CD4-positive, alpha-beta T cell treated with Interleukin-10 for 1 hour (primary cell): ENCODE results near the gene TTC29.
"Not testable (repeated sequence)": the region's sequence is repeated elsewhere in the genome, so short reads cannot be mapped to it uniquely, and the experiment has no call there.

Source experiments
- DNase-seq: peaks from one replicate; pipeline ENCODE4 v3.0.0-alpha.2; 2020

TTC29 gene

DNA sequence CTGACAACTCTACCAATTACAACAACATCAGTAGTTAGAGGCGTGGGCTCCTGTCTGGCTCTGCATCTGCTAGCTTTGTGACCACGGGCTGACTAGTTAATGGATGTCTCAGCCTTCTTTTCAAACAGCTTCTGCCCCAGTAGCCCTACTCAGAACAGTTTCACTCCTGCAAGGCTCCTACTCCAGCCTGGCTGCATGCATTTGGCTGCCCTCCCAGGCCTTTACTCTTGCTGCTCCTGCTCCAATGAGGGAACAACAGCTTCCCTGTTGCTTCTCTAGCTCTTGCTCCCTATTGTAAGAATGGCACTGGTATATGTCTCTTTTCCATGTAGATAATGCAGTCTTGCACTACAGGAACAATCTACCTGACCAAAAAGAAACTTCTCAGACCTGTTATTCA lies 93.3 kb downstream of the TTC29 start:
- no peak for DNase-seq

DNA sequence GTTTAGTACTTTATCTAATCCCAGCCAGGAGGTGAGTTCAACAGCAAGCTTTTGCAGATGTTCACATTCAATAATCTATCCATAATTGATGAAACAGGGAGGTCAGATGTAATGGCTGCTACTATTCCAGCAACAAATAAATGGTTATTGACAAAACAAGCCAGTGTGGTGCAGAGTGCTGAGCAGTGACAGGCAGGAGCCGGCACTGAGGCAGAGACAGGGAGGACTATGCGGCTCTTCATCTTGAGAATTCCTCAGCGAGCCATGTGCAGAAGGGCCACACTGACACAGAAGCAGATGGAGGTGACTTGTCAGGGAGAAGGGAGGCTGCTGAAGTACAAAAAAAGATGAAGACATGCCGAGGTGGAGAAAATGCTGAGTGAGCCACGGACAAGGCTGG lies 98.3 kb downstream of the TTC29 start:
- DNase-seq = no peak

DNA sequence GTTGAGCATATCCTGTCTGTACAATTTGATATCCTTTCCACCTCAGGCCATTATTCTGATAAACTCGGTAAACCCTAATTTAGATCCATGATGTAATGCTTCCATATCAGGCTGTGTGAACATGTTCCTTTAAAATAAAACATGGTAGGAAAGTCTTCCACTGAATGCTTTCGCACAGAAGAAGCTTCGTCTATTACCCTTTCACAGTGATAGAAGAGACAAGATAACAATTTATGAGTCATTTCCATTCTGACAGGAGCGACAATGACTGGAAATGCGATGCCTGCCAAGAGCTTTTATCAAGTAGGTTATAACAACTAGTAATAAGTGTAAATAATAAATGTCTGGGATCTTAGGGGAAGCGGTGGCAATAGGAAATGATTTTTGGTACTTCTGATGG lies 98.8 kb downstream of the TTC29 start:
- DNase-seq = no peak

DNA sequence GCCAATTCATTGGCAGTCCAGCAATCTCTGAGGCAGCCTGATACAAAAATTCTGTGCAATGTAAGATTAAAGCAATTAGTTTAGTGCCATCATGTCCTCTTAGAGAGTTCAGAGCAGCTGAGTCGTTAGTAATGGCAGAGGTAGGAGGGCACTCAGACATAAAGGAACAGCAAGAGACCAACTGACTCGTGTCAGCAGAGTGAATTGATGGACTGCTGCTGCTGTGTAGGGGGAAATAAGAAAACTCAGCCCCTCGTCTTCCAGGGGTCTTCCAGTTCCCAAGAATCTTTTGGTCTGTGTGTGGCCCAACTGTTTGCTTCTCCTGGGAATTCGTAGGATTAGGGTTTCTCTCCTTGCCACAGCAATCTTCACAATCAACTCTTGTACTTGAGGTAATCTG lies 100.9 kb downstream of the TTC29 start:
- no peak for DNase-seq

DNA sequence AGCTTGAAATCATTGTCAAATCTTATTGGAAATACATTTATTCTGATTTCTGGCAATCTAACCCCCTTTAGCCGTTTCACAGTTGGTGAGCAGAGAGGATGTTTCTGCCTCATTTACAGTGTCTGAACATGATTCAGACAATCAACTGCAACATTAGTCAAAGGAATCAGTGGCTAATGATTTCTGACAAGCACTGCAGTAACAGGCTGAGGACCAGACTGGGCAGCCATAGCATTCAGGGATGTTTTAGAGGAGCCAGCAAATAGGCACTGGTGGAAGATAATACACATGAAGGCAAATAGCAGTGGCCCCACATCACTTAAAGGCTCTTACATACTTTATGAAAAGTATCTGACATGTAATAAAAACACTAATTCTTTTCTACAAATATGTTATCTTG lies 102.8 kb downstream of the TTC29 start:
- no peak for DNase-seq

DNA sequence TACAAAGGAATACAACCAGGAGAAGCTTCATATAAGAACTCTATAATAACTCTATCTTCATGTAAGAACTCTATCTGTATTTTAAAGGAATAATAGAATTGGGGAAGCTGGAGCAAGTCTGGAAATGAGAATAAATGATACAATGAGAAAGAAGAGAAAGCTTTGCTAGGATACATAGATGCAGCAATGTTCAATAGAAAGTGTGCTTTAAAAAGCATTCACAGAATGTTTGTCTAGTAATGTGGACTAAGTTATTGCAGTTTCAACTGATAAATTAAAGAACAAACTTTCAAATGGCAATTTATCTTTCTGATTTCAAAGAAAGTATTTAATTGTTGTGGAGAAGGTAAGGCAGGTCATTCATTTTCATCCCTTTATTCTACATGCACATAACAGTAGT lies 104.9 kb downstream of the TTC29 start:
- no peak for DNase-seq

DNA sequence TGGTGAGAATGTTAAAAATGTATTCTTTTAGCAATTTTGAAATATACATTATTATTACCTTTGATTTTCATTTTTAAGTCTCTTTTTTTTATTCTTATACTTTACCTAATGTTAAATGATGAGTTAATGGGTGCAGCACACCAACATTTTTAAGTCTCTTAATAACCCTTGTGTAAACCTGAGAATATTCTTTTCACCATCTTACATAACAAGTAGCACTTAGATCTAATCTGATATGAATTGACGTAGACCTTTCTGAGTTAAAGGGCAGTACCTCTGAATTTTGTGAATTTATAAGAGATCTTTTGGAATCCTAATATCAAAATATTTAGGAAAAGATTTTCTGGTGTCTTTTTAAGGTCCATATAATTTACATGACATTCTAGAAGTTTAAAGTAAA lies 110.6 kb downstream of the TTC29 start:
- no peak for DNase-seq

DNA sequence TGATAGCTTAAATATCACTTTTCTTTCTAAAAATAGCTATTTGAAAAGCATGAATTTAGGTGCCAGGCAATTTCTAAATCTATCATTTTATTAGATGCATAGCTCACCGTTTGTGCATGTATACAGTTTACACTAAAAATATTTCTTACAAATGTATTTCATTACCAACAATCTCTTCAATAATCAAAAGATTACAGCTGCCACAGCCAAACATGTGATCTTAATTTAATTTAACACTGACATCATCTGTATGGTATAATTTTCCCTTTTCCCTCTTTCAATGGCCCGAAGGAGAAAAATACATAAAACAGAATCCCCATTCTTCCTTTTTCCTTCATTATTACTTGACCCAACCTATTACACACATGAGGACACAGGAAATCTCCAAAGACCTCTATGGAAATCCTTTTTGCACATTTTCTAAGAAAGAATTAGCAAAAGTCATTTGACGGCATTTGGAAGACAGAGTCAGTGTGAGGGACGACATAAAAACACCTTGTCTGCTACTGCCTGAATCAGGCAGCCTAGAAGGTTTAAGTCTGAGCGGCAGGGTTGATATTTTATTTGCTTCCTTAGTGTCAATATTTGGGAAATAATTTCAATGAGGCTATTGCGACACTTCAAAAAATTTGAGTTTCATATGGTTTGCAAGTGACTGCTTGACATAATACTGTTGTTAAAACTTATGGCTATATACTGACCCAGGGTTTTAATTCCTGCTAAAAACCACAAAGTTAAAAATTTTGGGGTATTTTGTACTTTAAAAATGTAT lies 111.2 kb downstream of the TTC29 start:
- no peak for DNase-seq

DNA sequence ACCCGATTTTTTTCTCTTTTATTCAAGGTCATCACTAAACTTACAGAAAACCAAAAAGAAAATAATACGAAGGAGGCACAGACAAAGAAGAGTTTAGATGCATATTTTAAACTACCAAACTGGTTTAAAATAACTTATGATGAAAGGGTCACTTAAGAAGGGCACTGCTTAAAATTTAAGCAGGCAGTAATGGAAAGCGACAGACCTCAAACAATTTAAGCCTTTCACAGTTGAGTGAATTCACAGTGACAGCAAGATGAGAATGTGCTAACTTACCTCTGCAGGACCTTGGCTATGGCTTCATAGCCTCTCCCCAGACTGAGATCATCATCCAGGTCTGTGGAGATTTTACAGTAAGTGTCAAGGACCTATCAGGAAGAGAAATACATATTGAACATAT lies 112.1 kb downstream of the TTC29 start:
- DNase-seq = no peak

DNA sequence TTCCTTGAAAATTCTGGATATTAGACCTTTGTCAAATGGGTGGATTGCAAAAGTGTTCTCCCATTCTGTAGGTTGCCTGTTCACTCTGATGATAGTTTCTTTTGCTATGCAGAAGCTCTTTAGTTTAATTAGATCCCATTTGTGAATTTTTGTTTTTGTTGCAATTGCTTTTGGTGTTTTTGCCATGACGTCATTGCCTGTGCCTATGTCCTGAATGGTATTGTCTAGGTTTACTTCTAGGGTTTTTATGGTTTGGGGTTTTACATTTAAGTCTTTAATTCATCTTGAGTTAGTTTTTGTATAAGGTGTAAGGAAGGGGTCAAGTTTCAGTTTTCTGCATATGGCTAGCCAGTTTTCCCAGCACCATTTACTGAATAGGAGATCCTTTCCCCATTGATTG lies 122.7 kb downstream of the TTC29 start:
- not testable (repeated sequence) for DNase-seq

DNA sequence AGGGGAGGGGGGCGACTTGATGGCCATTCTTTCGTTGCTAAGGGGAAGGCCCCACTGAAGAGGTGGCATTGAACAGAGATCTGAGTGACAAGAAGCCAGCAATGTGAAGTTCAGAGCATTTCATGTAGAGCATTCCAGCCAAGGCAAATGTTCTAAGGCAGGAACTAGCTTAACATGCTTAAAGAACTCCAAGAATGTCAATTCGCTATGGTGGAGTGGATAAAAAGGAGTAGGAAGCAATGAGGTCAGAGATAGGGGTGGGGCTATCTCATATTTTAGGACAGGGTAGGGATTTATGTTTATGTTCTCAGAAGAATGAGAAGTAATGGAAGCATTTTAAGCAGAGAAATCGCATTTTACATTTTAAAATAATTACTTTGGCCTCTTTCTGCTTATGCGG lies 130.9 kb downstream of the TTC29 start:
- DNase-seq = no peak

DNA sequence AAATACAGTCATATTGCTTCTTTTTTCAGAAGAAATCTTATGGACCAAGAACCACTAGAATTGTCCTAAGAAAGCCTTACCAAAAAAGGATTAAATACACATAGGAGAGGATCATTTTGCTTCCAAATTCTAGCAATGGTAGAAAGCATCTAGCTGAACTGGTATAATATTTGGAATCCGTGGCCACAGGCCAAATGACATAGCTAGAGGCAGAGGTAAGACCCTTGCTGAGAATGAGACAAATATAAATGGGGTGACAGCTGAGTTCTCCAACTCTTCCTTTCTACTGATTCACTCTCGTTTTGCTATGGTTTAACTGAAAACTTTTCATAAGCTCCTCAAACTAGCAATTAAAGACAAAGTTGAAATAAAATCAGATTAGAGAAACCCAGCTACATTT lies 150.0 kb downstream of the TTC29 start:
- no peak for DNase-seq

DNA sequence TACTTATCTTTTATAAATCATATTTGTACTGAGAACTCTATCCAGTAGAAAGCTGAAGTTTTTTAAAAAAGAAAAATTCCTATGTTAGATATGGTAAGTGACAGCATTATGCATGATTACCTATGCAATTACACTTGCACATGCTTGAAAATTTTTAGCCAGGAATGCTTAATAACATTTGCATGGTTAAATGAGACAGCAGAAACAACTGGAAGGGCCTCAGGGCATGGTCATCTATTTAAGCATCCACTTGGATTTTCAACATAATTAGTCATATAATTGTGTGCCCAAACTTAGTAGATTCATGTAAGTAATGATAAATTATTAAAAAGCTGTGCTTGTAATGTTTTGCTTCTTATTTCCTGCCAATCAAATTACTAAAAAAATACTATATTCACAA lies 151.9 kb downstream of the TTC29 start:
- DNase-seq = no peak

DNA sequence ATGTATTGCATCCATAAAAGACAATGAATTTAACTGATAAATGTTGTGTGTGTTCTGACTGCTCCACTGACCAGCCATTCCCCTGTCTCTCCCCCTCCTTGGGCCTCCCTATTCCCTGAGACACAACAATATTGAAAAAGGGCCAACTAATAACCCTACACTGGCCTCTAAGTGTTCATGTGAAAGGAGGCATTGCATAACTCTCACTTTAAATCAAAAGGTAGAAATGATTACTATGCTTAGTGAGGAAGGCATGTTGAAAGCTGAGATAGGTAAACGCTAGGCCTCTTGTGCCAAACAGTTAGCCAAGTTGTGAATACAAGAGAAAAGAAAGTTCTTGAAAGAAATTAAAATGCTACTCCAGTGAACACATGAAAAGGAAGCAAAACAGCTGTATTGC lies 154.2 kb downstream of the TTC29 start:
- DNase-seq = no peak

DNA sequence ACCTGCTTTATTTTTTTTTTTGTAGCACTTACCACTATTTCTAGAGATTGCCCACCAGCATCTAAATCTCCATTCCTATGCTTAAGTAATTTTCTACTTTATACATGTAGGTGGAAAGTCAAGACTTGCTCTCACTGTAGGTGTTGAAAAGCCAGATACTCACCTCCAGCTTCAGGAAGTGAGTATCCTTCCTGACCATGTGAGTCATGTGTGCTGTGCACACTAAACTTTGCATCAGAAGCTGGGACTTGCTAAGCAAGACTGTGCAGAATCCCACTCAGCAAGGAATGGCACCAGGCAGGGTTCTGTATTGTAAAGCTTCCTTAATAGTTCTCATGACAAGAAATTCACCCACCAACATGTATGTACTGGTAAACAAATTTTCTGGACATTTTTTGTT lies 155.1 kb downstream of the TTC29 start:
- DNase-seq = no peak

DNA sequence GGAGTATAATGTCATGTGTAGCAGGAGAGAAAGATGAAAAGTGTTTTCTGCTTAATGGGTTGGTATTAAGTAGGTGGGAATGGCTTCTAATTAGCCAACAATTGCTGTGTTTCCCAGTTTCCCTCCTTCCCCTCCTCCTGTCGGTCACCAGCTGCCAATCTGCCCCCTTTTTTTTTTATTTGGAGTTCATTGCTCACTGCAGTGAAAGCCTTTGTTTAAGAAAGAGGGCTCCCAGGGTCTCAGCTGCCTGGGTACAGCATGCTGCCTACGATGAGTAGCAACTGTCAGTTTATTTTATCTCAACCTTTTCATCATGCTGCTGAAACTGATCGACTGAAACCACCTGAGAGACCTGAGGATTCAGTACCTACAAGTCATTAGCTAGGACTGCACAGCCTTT lies 157.9 kb downstream of the TTC29 start:
- DNase-seq = no peak

DNA sequence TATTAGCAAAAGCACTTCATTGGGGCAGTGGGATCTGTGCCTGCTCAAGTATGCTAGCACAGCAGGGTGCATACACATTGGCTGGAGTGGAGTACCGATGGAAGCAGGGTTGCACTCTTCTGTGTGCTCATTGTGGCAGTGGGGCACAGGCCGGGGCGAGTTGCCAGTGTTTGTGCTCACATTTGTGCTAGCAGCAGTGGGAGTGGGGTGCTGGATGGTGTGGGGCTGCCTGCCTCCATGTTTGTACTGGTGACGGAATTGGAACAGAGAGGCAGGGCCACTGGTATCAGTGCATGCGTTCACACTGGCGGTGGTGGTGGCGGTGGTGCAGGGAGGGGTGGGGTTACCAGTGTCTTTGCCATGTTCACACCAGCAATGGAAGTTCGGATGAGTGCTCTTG lies 169.0 kb downstream of the TTC29 start:
- no peak for DNase-seq

DNA sequence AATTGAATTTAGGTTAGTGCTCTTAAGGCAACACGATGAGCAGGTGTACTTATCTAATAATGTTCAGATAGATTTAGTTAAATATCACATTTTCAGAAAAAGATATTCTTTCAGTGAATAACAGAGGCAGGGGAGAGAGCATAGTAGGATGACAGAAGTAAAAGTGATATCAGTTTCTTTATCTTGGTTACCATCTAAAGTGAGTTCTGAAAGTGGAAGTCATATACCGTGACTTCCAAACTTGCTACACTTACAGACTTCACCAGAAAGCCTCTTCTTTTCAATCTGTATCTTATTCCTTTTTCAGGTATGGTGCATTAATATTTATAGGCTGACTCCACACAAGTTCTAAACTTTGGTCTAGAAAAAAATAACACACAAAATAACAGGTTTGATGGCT lies 182.1 kb downstream of the TTC29 start:
- DNase-seq = no peak

DNA sequence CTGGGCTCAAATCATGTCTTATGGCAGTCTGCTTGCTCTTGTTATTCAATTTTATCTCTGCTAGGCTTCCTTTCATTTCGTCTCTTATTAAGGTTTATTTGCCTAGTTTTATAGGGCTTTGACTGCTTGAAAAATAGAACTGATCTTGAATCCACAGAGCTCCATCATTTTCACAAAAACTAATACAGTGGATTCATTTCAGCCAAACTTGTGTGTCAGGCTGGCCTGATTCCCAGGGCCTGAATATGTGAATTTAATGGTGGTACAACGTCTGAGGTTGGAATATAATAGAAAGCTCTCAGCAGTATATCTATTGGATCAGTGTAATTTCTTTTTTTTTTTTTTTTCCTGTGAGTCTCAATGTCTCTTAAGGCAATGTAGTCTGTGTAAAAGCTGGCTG lies 183.6 kb downstream of the TTC29 start:
- DNase-seq = no peak

DNA sequence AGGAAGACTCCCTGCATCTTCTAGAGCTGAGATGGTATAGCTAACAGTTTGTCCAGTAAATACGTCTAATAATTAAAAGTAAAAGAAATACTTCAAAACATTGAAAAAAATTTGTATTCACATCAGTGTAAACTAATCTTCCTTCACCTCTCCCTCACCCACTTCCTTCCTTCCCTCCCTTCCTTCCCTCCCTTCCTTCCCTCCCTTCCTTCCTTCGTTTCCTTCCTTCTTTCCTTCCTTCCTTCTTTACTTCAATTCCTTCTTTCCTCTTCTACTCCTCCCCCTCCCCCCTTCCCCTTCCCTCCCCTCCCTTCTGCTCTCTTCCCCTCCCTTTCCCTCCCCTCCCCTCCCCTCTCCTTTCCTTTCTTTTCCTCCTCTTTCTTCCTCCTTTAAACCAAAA lies 203.2 kb downstream of the TTC29 start:
- DNase-seq = no peak

DNA sequence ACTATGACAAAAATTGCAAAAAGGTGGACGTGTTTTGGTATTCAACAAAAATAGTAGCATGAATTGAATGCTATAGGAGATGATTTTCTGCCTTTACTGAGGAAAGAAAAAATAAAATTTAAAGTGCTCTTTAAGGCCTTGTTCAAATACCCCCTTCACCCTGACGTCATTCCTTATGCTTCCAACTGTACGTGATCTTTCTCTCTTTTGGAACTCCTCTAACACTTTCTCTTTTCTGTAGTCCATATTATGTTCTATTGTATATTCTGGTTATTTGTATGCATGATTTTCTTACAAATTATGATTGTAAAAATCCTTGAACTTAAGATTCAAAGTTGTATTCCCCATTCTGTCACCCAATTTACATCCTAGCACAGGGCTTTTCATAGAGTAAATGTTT lies 206.5 kb downstream of the TTC29 start:
- no peak for DNase-seq

DNA sequence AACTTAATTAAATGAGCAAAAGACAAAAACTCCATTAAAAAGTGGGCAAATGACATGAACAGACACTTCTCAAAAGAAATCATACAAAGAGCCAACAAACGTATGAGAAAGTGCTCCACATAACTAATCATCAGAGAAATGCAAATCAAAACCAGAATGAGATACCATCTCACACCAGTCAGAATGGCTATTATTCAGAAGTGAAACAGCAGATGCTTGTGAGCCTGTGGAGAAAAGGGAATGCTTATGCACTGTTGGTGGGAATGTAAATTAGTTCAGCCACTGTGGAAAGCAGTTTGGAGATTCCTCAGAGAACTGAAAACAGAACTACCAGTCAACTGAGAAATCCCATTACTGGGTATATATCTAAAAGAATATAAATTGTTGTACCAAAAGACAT lies 222.1 kb downstream of the TTC29 start:
- not testable (repeated sequence) for DNase-seq

DNA sequence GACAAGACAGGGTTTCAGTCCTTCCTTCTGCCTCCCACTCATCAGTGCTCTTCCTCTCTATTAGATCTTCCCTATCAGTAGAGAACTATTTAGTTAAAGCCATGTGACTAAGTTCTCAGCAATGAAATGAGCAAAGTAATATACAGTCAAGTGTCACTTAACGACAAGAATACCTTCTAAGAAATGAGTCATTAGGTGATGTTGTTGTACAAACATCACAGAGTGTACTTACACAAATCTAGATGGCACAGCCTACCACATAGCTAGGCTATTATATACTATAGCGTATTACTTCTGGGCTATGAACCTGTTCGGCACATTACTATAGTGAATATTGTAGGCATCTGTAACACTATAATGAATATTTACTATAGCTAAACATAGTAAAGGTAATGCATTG lies 235.7 kb downstream of the TTC29 start:
- DNase-seq = no peak

DNA sequence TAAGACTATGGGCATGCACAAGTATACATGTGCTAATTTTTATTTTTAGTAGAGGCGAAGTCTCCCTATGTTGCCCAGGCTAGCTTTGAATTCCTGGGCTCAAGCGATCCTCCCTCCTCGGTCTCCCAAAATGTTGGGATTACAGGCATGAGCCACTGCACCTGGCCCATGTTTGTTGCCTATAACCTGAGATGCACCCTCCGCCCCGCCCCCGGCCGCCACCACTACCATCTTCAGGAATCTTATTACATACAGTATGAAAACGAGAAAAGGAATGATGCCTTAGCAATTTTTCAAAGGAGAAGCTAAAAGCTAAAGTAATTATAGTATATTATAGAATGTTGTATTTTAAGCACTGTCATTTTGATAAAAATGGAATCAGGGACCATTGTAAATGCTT lies 245.8 kb downstream of the TTC29 start:
- DNase-seq = no peak

DNA sequence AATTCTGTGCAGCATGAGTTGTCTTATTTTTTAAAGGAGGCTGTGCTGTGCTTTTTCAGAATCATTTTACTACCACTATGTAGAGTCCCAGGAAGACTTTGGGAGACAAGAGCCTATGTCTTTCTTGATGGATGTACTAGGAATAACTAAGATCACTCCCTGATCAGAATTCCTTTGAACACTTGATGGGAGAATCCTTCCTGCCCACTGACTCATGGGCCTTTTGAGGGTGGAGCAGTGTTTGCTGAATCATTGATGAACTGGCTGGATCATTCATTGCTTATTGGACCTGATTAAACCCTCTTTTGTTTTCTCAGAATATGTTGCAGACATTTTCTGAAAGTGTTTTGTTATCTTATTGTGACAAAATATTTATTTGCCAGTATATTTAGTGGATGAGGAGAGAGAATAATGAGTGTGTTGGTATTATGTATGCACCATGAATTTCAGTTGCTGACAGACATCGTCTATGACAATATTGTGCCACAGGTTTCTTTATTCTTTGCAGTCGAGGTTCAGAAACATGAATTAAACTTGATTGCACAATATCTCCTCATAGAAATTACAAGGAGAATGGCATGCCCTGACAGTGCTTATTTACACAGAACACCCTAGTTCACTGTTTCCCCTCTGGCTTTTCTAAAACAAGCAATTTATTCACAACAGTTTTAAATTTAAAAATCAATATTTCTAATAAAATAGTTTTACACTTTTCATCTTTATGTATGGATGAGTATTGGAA lies 270.7 kb downstream of the TTC29 start:
- DNase-seq = no peak
